Measurements from ENCODE around the gene TCF25.

The TCF25 gene

GRCh38 chr16:89923640-89924296 is 50.4 kb downstream of the TCF25 start:
- peaks cover 30% of the 10 kb centered on the region for H3K4me1 ChIP-seq (ENCODE audit: insufficient read depth, low read length, poor library complexity, severe bottlenecking)
- H3K36me3 ChIP-seq (ENCODE audit: insufficient read depth, low read length) = no peaks in the 10 kb centered on the region
- no peaks in the 10 kb centered on the region for H3K9me3 ChIP-seq (ENCODE audit: insufficient read depth, low read depth, low read length)
- H3K27me3 ChIP-seq (ENCODE audit: insufficient read depth, low read length, poor library complexity, severe bottlenecking) = no peaks in the 10 kb centered on the region
- no peak overlapping the region for H3K9ac ChIP-seq (ENCODE audit: low read depth, low read length, poor library complexity, severe bottlenecking)
- H3K4me3 ChIP-seq (ENCODE audit: low read length, poor library complexity, severe bottlenecking) = no peak overlapping the region
- H3K79me2 ChIP-seq (ENCODE audit: insufficient read depth, low read length) = peaks cover 18% of the 10 kb centered on the region; the same call in 1 of the 2 replicates
- TF ChIP-seq EZH2phosphoT487 (IDR thresholded peaks at IDR 0.05; ENCODE audit: borderline replicate concordance) = no peak
- TF ChIP-seq, protein P1, sequence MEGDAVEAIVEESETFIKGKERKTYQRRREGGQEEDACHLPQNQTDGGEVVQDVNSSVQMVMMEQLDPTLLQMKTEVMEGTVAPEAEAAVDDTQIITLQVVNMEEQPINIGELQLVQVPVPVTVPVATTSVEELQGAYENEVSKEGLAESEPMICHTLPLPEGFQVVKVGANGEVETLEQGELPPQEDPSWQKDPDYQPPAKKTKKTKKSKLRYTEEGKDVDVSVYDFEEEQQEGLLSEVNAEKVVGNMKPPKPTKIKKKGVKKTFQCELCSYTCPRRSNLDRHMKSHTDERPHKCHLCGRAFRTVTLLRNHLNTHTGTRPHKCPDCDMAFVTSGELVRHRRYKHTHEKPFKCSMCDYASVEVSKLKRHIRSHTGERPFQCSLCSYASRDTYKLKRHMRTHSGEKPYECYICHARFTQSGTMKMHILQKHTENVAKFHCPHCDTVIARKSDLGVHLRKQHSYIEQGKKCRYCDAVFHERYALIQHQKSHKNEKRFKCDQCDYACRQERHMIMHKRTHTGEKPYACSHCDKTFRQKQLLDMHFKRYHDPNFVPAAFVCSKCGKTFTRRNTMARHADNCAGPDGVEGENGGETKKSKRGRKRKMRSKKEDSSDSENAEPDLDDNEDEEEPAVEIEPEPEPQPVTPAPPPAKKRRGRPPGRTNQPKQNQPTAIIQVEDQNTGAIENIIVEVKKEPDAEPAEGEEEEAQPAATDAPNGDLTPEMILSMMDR (conservative IDR thresholded peaks at IDR 0.05; ENCODE audit: low read length) = no peak
- H3F3A ChIP-seq (ENCODE audit: low read depth) = no peaks in the 10 kb centered on the region
- no peak overlapping the region for H3K4me2 ChIP-seq (ENCODE audit: low read depth, low read length, poor library complexity, severe bottlenecking)
- no peaks in the 10 kb centered on the region for H4K20me1 ChIP-seq (ENCODE audit: insufficient read depth, low read length, poor library complexity, severe bottlenecking)
- no peak overlapping the region for H2AFZ ChIP-seq (ENCODE audit: low read length)
- no peaks in the 10 kb centered on the region for H3K9me2 ChIP-seq (replicated peaks; ENCODE audit: low read depth, low read length)

GRCh38 chr16:89924297-89924924 is 51.0 kb downstream of the TCF25 start:
- no peak overlapping the region for H3K9ac ChIP-seq (ENCODE audit: low read depth, low read length, poor library complexity, severe bottlenecking)
- H3K4me1 ChIP-seq (ENCODE audit: insufficient read depth, low read length, poor library complexity, severe bottlenecking) = peaks cover 23% of the 10 kb centered on the region
- no peaks in the 10 kb centered on the region for H3K9me3 ChIP-seq (ENCODE audit: insufficient read depth, low read depth, low read length)
- H3K27me3 ChIP-seq (ENCODE audit: insufficient read depth, low read length, poor library complexity, severe bottlenecking) = no peaks in the 10 kb centered on the region
- H3K79me2 ChIP-seq (ENCODE audit: insufficient read depth, low read length) = peaks cover 14% of the 10 kb centered on the region; the same call in 1 of the 2 replicates
- no peak overlapping the region for H3K4me2 ChIP-seq (ENCODE audit: low read depth, low read length, poor library complexity, severe bottlenecking)
- no peak overlapping the region for H3K4me3 ChIP-seq (ENCODE audit: low read length, poor library complexity, severe bottlenecking)
- TF ChIP-seq, protein P1 (conservative IDR thresholded peaks at IDR 0.05; ENCODE audit: low read length) = no peak
- no peak for TF ChIP-seq EZH2phosphoT487 (IDR thresholded peaks at IDR 0.05; ENCODE audit: borderline replicate concordance)
- no peak overlapping the region for H2AFZ ChIP-seq (ENCODE audit: low read length)
- H3K36me3 ChIP-seq (ENCODE audit: insufficient read depth, low read length) = no peaks in the 10 kb centered on the region
- H3K9me2 ChIP-seq (replicated peaks; ENCODE audit: low read depth, low read length) = no peaks in the 10 kb centered on the region
- H3F3A ChIP-seq (ENCODE audit: low read depth) = no peaks in the 10 kb centered on the region
- no peaks in the 10 kb centered on the region for H4K20me1 ChIP-seq (ENCODE audit: insufficient read depth, low read length, poor library complexity, severe bottlenecking)

GRCh38 chr16:89924925-89925307 is 51.5 kb downstream of the TCF25 start:
- Histone ChIP-seq H3K36me3 (ENCODE audit: insufficient read depth, low read length) (no peaks in the 10 kb centered on the region), H3K9ac (ENCODE audit: low read depth, low read length, poor library complexity, severe bottlenecking) (no peak overlapping the region), H3K9me2 (replicated peaks; ENCODE audit: low read depth, low read length) (no peaks in the 10 kb centered on the region), H3K79me2 (ENCODE audit: insufficient read depth, low read length) (peaks cover 9% of the 10 kb centered on the region; the same call in 1 of the 2 replicates), H4K20me1 (ENCODE audit: insufficient read depth, low read length, poor library complexity, severe bottlenecking) (no peaks in the 10 kb centered on the region), H3K27me3 (ENCODE audit: insufficient read depth, low read length, poor library complexity, severe bottlenecking) (no peaks in the 10 kb centered on the region), H3K9me3 (ENCODE audit: insufficient read depth, low read depth, low read length) (no peaks in the 10 kb centered on the region), H3K4me3 (ENCODE audit: low read length, poor library complexity, severe bottlenecking) (no peak overlapping the region), H3K4me2 (ENCODE audit: low read depth, low read length, poor library complexity, severe bottlenecking) (no peak overlapping the region), H3K4me1 (ENCODE audit: insufficient read depth, low read length, poor library complexity, severe bottlenecking) (peaks cover 20% of the 10 kb centered on the region), H3F3A (ENCODE audit: low read depth) (no peaks in the 10 kb centered on the region), H2AFZ (ENCODE audit: low read length) (no peak overlapping the region)
- TF ChIP-seq EZH2phosphoT487 (IDR thresholded peaks at IDR 0.05; ENCODE audit: borderline replicate concordance) = no peak
- TF ChIP-seq, protein P1 (conservative IDR thresholded peaks at IDR 0.05; ENCODE audit: low read length) = no peak
